ENCODE measurements around the gene TREH.

GRCh38 chr11:118643995-118644345 is 35.5 kb downstream of the TREH start:
- TF ChIP-seq CTCF (IDR thresholded peaks at IDR 0.05) (no peak), POLR2A (IDR thresholded peaks at IDR 0.05) (no peak)
